Measurements from ENCODE around the gene SH3RF1.
"Not testable (repeated sequence)": the region's sequence is repeated elsewhere in the genome, so short reads cannot be mapped to it uniquely, and the experiment has no call there.

SH3RF1 gene

DNA sequence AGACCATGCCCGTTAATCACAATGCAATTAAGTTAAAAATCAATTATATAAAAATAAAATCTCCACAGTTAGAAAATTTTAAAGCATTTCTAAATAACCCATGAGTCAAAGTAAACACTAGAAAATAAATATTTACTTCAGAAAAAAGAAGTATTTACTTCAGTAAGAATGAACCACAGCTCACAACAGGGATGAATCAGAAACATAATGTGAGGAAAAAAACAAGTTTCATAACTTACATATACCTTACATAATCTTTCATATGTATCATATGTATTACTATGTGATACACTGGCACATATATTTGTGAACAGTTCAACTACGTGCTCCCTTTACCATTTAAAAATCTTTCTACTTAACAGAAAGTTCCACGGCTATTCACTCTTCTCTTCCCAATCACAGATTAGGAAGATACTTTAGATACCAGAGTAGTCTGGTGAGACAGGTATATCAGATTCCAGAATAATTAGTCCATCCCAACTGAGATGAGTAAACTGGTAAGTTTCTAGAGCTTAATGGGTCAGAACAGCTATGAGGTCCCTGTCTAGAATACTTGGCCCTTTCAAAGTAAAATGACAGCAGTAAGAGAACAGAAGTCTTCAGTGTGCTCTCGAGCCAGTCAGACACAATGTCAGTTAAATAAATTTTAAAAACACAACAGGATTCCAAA, 70.3 kb downstream of the SH3RF1 start:
- no peak for DNase-seq (ENCODE audit: low spot score)

DNA sequence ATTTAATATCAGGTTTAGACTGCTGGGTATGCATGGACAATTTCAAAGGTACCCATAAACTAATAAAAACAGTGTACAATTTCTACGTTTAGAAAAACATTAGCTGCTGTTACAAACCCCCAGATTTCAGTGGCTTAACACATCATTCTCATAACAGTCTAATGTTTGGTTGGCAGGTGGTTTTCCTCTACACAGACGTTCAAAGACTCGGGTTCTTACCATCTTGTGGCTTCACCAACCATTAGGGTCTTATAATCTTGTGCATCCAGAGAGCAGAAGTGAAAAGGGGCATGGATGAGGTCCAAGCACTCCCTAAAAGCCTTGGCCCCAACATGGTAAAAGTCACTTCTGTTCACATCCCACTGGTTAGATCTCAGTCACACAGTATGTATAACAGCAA, 71.6 kb downstream of the SH3RF1 start:
- DNase-seq (ENCODE audit: low spot score), result no peak

DNA sequence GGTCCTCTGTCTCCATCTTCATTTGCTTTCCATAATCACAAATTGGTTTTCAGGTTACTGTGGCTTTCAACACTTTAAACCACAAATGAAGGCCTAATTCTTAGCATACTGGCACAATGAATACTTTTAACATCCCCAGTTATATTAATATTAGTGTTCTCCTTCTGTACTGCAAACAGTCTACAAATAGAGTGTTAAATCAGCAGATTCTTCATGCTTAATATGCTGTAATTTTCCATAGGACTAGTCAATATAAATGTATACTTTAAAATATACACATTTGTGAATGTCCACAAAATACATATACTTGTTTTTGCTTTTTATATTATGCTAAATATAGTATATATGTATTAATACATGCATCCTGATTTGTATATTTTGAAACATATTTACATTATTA, 72.6 kb downstream of the SH3RF1 start:
- DNase-seq (ENCODE audit: low spot score), result no peak

- not testable (repeated sequence) for DNase-seq (ENCODE audit: low spot score)
These were observed 73.5 kb downstream of the SH3RF1 start for GRCh38 chr4:169197206-169197605.

DNA sequence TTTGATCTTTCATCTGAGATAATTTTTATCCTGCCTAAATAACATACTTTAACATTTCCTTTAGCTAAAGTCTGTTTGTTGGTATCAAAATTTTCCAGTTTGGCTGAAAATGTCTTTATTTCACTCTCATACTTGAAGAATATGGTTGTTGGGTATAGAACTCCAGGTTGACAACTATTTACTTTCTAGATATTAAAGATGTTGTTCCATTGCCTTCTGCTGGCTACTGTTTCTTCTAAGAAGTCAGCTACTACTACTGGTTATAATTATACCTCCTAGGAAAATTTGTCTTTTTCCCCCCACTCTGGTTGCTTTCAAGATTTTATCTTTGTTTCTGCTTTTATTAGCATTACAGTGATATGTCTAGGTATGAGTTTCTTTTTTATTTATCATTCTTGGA, 75.7 kb downstream of the SH3RF1 start:
- DNase-seq (ENCODE audit: low spot score), result no peak

GRCh38 chr4:169189968-169190367, 80.8 kb downstream of the SH3RF1 start:
- DNase-seq (ENCODE audit: low spot score), result not testable (repeated sequence)

GRCh38 chr4:169189372-169189771, 81.4 kb downstream of the SH3RF1 start:
- DNase-seq (ENCODE audit: low spot score), result no peak

DNA sequence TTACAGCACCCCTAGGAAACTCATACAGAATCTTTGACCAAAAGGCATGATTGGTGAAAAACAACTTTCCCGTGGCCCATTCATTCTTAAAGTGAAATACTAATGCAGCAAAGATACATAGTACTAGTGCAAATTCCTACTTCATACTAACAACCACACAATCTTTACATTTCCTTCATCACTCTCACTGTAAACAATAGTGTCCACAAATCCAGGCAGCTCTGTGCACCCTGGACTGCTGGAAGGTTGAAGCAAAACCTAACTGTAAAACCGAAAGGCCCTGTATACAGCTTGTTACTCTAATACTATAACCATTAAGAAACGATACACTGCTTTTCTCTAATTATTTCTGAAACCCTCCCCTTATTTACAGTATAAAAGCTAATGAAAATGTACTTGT, 82.6 kb downstream of the SH3RF1 start:
- no peak for DNase-seq (ENCODE audit: low spot score)

DNA sequence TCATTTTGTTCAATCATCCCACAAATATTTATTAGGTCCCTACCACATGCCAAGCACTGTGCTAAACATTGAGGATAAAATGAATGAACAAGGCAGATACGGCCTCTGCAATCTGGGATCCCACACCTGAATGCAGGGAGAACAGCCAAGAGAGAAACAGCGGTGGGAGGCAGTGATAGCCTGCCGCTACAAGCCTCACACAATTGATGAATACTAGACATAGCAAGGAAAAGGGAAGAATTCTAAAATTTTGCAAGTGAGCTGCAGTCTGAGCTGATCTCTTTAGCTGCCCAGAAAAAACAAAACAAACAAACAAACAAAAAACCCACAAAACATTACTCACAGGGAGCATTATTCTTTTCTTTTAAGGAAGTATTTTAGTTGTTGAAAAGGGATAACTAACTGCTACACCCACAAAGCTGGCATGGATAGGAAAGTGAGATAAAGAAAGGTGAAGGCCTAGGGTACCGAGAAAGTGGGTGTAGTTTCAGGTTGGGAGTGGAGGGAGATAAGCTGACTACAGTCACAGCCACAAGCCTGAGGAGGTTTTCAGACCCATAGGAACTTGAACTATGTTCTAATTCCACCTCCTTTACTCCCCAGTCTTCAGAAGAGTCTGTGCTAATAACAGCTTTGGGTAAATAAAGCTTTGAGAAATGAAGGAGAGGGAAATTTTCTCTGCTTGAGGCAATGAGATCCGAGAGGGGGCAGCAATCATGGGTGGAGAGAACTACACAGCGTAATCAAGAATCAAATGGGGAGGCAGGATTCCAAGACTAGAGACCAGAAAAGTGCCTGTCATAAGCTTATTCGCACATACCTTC, 85.4 kb downstream of the SH3RF1 start:
- no peak for DNase-seq (ENCODE audit: low spot score)

DNA sequence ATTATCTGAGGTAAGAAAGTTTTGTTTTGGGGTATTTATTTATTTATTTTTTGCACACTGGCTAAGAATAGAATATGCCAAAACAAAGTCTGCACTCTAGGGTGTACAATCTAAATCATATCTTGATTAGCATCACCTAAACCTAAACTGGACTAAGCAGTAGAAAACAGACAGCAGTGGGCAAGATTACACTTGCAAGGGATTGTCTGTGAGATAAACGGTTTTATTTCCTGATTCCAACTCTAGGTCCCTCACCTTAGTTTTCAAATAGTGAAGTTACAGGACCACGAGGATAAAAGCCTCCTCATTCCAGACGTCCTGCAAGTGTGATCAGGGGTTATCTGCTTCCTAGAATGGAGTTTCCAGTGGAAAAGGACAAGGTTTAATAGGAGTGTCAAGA, 86.1 kb downstream of the SH3RF1 start:
- DNase-seq (ENCODE audit: low spot score), result no peak

- DNase-seq (ENCODE audit: low spot score), result no peak
These were observed 86.5 kb downstream of the SH3RF1 start for GRCh38 chr4:169184236-169184635.

- no peak for DNase-seq (ENCODE audit: low spot score)
These were observed 87.2 kb downstream of the SH3RF1 start for GRCh38 chr4:169183581-169183980.

- DNase-seq (ENCODE audit: low spot score), result no peak
These were observed 90.9 kb downstream of the SH3RF1 start for GRCh38 chr4:169179609-169180521.

- DNase-seq (ENCODE audit: low spot score), result not testable (repeated sequence)
These were observed 92.7 kb downstream of the SH3RF1 start for GRCh38 chr4:169178092-169178491.

GRCh38 chr4:169175476-169175875, 95.3 kb downstream of the SH3RF1 start:
- no peak for DNase-seq (ENCODE audit: low spot score)

DNA sequence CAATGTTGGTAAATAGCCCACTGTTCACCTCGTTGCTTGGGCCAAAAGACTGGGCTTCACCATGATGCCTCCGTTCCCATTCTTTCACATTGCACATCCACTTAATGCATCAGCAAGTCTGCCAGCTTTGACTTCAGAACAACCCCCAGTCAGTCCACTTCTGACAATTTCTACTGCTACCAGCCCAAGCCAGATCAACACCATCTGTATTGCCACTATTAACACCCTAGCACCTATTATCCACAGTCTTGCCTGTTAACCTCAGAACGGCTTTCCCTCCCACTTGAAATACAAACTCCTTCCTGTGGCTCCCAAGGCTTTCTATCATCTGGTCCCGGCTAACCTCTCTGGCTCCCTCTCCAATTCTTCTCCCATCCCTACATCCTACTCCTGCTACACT, 95.7 kb downstream of the SH3RF1 start:
- no peak for DNase-seq (ENCODE audit: low spot score)

DNA sequence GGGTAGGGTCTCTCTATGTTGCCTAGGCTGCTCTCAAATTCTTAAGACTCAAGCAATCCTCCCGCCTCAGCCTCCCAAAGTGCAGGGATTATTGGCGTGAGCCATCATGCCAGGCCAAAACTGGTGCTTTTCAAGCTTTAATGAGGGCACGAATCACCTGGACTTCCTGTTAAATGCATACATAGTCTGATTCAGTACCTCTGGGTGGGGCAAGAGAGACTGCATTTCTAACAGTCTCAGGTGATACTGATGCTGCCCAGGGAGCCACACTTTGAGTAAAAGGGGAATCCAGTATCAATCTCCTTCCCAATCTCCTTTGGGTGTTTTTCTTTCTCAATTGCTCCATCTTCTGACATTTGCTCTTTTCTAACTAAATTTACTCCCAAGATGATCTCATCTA, 96.5 kb downstream of the SH3RF1 start:
- DNase-seq (ENCODE audit: low spot score), result no peak

GRCh38 chr4:169167957-169168858, 102.5 kb downstream of the SH3RF1 start:
- no peak for DNase-seq (ENCODE audit: low spot score)

- no peak for DNase-seq (ENCODE audit: low spot score)
These were observed 105.9 kb downstream of the SH3RF1 start for GRCh38 chr4:169164669-169165415.

- DNase-seq (ENCODE audit: low spot score), result no peak
These were observed 106.6 kb downstream of the SH3RF1 start for GRCh38 chr4:169163947-169164668.
